Neural crest cell (in vitro differentiated cells): ENCODE results near the gene MEPCE. TPM values are rescaled to one million over a fixed set of nuclear protein-coding genes. Genes with fewer than 3 reads are reported as not detected.
"Not testable (repeated sequence)": the region's sequence is repeated elsewhere in the genome, so short reads cannot be mapped to it uniquely, and the experiment has no call there.

ENCODE experiments used
- DNase-seq: peaks from one replicate; pipeline ENCODE4 v3.0.0; 2021; ENCODE audit warnings: low read depth, mixed read lengths, low spot score
- H3K27ac Mint-ChIP-seq: one replicate; pipeline ENCODE4 v1.8.0; 2021; ENCODE audit warnings: mild to moderate bottlenecking, mixed read lengths; ENCODE audit not compliant: unreplicated experiment
- H3K27me3 Mint-ChIP-seq: 2 replicates; pipeline ENCODE4 v1.8.0; 2021; ENCODE audit warnings: low read depth, mild to moderate bottlenecking, mixed read lengths
- H3K36me3 Mint-ChIP-seq: 2 replicates; pipeline ENCODE4 v1.8.0; 2021; ENCODE audit warnings: low read depth, mild to moderate bottlenecking, mixed read lengths
- H3K4me1 Mint-ChIP-seq: 2 replicates; pipeline ENCODE4 v1.8.0; 2021; ENCODE audit warnings: mixed read lengths
- H3K4me3 Mint-ChIP-seq: one replicate; pipeline ENCODE4 v1.8.0; 2021; ENCODE audit warnings: mild to moderate bottlenecking, mixed read lengths
- H3K9me3 Mint-ChIP-seq: 2 replicates; pipeline ENCODE4 v1.8.0; 2021; ENCODE audit warnings: mixed read lengths
- CTCF ChIP-seq: fragments of 200-600 bp; sonication (generic); conservative IDR thresholded peaks from 2 replicates; pipeline ENCODE4 v1.5.0; 2021; ENCODE audit warnings: antibody characterized with exemption, mild to moderate bottlenecking
- total RNA-seq: library from RNA; stranded (reverse); gene quantifications from 2 replicates; pipeline ENCODE4 v1.2.1, GENCODE V29; 2021

The MEPCE gene
- total RNA-seq, 1 donor from 2014 or later = 49.8 TPM

- no peaks in the 10 kb centered on the region for H3K9me3 Mint-ChIP-seq
- H3K4me3 Mint-ChIP-seq = peak overlapping the region; percentile 59
- DNase-seq = no peak
- peaks cover 25% of the 10 kb centered on the region for H3K4me1 Mint-ChIP-seq
- TF ChIP-seq CTCF = no peak
- no peak overlapping the region for H3K27ac Mint-ChIP-seq
- peaks cover 17% of the 10 kb centered on the region for H3K36me3 Mint-ChIP-seq
- H3K27me3 Mint-ChIP-seq = peaks cover 8% of the 10 kb centered on the region
Observed at GRCh38 chr7:100437150-100438100, 7.8 kb downstream of the MEPCE start.

GRCh38 chr7:100438172-100438571, 8.5 kb downstream of the MEPCE start:
- no peak for DNase-seq
- Mint-ChIP-seq H3K36me3 (peaks cover 12% of the 10 kb centered on the region), H3K27me3 (peaks cover 7% of the 10 kb centered on the region), H3K27ac (no peak overlapping the region), H3K4me1 (peaks cover 26% of the 10 kb centered on the region), H3K9me3 (no peaks in the 10 kb centered on the region), H3K4me3 (peak overlapping the region; percentile 57)
- TF ChIP-seq CTCF = no peak

DNA sequence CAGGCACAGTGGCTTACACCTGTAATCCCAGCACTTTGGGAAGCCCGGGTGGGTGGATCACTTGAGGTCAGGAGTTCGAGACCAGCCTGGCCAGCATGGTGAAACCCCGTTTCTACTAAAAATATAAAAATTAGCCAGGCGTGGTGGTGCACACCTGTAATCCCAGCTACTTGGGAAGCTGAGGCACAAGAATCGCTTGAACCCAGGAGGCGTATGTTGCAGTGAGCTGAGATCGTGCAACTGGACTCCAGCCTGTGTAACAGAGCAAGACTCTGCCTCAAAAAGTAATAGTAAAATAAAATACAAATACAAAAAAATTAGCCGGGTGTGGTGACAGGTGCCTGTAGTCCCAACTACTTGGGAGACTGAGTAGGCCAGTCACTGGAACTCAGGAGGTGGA, 9.1 kb downstream of the MEPCE start:
- not testable (repeated sequence) for DNase-seq, H3K9me3 Mint-ChIP-seq

GRCh38 chr7:100439244-100439643, 9.6 kb downstream of the MEPCE start:
- H3K4me3 Mint-ChIP-seq = not testable (repeated sequence)

More for the DNA sequence above, 9.1 kb downstream of the MEPCE start:
- H3K36me3 Mint-ChIP-seq, H3K27ac Mint-ChIP-seq, H3K27me3 Mint-ChIP-seq, H3K4me3 Mint-ChIP-seq: not testable (repeated sequence)
- H3K4me1 Mint-ChIP-seq = peaks cover 26% of the 10 kb centered on the region

GRCh38 chr7:100441641-100442535, 12.3 kb downstream of the MEPCE start:
- peaks cover 26% of the 10 kb centered on the region for H3K4me1 Mint-ChIP-seq
- no peak for TF ChIP-seq CTCF
- no peak overlapping the region for H3K27ac Mint-ChIP-seq
- DNase-seq = no peak
- H3K36me3 Mint-ChIP-seq = no peaks in the 10 kb centered on the region
- H3K4me3 Mint-ChIP-seq = peak overlapping the region; percentile 59
- H3K9me3 Mint-ChIP-seq = no peaks in the 10 kb centered on the region
- H3K27me3 Mint-ChIP-seq = no peaks in the 10 kb centered on the region

More at GRCh38 chr7:100439244-100439643, 9.6 kb downstream of the MEPCE start:
- DNase-seq, H3K36me3 Mint-ChIP-seq, H3K9me3 Mint-ChIP-seq, H3K27me3 Mint-ChIP-seq, H3K27ac Mint-ChIP-seq: not testable (repeated sequence)
- peaks cover 28% of the 10 kb centered on the region for H3K4me1 Mint-ChIP-seq

GRCh38 chr7:100443096-100443840, 13.6 kb downstream of the MEPCE start:
- Mint-ChIP-seq H3K36me3 (no peaks in the 10 kb centered on the region), H3K4me1 (peaks cover 26% of the 10 kb centered on the region), H3K27ac (peak overlapping the region; percentile 31), H3K9me3 (no peaks in the 10 kb centered on the region), H3K4me3 (peak overlapping the region; percentile 31), H3K27me3 (no peaks in the 10 kb centered on the region)
- DNase-seq = no peak
- TF ChIP-seq CTCF = no peak
